ENCODE data around the gene STAG2.
A peak's percentile ranks its signal among the peaks of the same experiment; 100 is the strongest.

STAG2 gene

DNA sequence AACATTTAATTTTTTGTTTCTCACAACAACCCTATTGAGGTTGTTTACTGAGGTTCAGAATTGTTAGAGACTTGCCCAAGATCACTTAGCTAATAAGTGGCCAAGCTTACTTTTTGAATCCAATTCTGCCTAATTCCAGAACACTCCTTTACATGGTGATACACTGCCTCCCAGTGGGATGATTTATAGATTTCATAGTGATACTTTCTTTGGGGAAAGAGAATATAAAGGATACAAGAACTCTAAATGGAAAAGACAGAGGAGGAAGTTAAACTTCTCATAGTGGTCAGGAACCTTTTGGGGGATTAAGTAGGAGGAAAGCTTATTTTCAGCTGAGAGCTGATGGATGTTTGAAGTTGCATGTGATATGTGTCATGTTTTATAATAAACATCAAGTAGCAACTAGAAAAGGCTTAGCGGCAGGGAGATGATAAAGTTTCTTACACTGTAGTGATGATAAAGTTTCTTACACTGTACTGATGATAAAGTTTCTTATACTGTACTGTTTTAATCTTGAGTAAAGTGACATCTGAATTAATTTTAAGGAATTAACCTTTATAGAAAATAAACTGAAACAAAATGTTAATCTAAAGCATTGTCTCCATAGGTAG, 15.3 kb downstream of the STAG2 start:
- no peak for DNase-seq

DNA sequence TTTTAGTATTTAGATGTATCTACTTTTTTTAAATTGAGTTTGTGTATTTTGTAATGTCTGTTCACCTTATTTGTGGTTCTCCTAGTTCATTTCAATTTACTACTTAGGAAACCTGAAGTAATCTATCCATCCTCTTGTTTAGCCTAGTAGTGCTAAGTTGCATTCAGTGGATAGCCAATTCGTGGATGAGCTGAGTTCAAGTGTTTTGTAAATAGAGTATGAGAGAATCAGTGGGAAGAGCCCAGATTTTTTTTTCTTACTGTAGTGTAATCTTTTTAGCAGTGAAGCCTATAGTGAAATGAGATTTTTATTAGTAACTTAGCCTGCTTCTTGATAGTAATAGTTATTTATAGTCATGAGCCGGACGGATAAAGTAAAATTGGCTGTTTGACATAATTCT, 21.7 kb downstream of the STAG2 start:
- peak; percentile 72 for DNase-seq

DNA sequence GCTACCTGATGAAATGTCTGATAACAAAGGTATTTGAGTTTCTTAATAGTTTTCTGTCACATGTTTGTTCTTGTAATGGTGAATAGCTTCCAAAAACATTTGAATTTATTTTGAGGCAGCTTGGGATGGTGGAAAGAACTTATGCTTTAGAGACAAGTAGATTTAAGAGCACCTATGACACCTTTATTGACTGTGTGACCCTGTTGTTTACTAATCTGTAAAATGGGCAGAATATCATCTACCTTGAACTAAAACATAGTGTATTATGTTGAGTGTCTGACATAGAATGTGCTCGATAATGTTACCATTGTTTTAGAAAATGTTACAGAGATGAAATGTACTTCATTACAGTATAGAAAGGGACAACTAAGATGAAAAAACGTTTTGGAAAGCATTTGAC, 24.9 kb downstream of the STAG2 start:
- DNase-seq, result no peak

DNA sequence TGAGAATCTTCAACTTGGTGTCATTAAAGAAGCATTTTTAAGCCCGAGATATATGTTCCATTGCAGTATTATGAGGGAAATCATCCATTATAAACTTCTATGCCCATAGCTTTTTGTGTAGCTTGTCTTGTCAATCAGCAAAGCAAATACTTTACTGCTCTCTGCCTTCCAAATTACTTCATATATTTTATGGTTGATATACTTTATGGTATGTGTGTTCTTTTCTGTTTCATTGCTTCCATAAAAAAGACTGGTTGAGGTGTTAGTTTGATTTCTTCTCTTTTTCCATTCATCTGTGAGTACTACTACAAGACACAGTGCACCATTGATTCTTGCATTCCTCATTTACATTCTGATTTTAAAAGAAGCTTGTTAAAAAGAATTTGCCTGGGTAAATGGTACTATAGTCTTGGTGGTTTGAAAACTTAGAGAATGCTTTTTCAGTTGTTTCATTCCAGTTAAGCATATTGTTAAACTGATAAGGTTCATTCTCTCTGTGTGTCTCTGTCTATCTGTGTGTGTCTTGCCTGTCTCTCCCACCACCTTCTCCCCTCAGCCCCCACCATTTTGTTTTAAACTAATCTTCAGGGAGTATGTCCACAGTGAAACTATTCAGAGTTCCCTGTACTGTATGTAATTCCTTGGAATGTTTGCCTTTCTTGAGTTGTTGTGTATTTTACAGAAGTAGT, 27.1 kb downstream of the STAG2 start:
- DNase-seq, result no peak

DNA sequence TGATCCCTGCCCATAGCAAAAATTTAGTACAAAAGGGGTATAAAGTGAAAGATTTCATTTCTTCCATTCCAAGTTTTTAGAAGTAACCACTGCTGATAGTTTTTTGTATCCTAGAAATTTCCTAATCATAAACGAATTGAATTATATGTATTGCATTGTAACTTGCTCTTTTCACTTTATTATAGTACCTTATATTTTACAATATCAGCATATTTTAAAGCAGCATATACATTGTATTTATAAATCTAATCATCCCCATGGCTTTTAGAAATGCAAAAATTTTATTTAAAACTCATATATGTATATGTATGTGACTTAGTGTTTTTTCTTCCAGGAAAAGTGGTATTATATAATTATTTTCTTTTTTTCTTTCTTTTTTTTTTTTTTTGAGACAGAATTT, 27.7 kb downstream of the STAG2 start:
- DNase-seq, result no peak

DNA sequence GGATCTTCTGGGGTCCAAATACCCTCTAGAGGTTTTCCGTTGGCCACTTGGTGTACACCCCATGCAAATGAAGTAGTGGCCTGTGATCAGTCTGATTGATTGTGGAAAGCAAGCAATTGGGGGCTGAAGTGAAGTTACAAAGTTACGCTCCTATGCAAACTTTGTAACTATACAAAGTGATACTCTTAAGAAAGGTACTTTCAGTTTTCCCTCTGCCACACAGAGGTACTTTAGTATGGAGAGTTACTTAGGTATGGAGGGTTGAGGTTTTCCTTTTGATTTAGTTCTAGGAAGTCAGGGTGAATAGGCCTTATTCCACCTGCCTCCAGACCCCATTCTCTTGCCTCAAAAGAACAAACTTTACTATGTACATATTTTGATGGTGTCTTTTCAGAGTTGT, 28.7 kb downstream of the STAG2 start:
- DNase-seq, result no peak

DNA sequence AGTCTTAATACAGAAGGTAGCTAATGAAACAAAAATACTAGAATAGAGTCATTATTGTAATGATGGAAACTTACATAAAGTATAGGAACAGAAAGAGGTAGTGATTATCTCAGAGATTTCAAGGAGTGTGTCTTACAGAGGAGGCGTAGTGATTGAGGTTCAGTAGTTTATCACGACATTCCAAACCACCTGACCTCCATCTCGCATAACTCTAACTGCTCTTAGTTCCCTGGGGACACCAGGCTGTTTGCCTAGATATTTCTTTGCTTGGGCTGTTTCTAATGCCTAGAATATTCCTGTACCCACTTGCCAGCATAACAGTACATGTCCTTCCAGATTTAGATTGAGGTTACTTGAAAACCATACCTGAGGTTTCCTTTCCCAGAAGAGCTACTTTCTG, 29.1 kb downstream of the STAG2 start:
- no peak for DNase-seq

DNA sequence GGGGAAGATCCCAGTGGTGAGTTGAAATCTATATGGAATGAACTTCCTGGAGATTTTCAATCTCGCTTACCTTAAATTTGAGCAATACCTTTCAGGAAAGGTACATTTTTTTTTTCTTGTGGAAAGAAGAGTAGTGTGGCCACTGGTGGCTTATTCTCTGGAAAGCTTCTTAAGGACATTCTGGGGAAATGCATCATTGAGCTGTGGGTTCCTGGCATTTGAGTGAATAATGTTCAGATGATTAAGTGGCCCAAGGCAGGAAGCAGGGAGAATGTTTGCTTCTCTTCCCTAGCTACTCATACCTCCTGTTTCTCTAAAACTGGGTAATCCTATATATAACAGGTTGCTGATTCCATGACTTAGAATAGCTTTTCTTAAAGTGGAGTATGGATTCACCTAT, 31.8 kb downstream of the STAG2 start:
- DNase-seq, result no peak

DNA sequence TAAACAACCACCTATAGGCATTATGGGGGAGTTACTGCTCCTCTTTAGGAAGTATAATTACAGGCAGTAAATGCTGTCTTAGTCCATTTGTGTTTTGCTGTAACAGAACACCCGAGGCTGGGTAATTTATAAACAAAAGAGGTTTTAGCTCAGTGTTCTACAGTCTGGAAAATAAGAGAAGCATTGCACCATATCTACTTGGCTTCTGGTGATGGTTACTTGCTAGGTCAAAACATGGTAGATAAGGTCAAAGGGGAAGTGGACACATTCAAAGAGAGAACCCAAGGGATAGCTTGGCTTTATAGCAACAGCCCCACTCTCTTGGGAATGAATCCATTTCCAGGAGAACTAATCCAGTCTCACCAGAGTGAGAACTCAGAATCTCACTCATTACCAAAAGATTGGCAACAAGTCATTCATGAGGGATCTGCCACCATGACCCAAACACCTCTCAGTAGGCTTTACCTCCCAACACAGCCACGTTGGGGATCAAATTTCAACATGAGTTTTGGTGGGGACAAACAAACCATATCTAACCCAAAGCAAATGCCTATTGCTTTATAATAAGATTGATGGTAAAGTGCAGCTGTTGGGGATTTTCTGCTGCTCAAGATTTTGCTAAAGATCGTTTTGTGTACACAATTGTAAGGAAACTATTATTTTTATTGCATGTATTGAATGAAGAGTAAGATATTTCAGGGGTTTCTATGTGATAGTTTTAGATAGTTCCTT, 32.6 kb downstream of the STAG2 start:
- DNase-seq, result no peak

DNA sequence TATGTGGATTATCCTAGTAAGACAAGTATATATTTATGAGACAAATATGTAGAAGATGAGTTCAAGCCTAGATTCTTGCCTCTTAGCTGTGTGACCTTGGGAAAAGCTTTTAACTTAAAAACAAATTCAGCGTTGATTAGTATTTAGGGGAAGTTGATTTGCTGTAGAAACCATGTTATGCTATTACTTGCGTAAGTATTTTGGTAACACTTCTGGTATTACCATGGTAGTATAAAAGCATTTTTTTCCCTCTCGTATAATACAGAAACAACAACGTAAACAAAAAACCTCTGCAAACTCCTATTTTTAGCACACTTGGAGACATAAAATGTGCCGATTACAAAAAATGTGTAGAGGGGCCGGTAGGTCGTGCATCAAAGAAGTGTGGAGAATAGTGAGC, 33.2 kb downstream of the STAG2 start:
- DNase-seq, result no peak

DNA sequence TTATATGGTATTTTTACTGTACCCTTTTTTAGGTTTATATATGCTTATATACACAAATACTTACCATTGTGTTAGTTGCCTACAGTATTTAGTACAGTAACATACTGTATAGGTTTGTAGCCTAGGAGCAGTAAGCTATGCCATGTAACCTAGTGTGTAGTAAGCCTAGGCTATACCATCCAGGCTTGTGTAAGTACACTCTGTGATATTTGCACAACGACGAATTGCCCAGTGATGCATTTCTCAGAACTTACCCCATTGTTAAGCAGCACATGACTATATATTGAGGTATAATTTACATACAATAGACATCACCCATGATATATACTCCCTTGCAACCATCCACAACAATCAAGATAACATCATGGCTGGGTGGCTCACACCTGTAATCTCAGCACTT, 40.1 kb downstream of the STAG2 start:
- DNase-seq, result no peak

DNA sequence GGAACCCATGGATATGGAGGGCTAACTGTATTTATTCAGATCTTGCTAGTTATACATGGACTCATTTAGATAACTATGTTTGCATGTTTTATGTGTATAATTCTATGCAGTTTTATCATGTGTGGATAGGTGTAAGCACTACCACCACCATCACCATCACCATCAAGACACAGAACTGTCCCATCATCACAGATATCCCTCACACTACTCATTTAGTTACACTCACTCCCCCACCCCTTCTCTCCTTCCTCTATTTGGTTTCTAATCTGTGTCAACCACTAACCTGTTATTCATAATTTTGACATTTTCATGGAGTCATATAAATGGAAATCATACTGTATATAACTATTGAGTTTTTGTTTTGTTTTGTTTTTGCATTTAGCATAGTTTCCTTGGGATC, 43.7 kb downstream of the STAG2 start:
- DNase-seq, result no peak

DNA sequence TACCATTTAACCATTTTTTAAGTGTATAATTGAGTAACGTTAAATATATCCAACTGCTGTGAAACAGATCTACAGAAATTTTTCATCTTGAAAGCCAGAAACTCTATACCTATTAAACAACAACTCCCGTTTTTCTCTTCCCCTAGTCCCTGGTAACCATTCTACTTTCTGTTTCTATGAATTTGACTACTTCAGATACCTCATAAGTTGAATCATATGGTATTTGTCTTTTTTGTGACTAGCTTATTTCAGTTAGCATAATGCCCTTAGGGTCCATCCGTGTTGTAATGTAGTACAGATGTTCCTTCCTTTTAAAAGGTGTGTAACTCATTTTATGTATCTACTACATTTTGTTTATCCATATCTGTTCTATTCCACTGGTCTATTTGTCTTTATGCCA, 48.7 kb downstream of the STAG2 start:
- no peak for DNase-seq

DNA sequence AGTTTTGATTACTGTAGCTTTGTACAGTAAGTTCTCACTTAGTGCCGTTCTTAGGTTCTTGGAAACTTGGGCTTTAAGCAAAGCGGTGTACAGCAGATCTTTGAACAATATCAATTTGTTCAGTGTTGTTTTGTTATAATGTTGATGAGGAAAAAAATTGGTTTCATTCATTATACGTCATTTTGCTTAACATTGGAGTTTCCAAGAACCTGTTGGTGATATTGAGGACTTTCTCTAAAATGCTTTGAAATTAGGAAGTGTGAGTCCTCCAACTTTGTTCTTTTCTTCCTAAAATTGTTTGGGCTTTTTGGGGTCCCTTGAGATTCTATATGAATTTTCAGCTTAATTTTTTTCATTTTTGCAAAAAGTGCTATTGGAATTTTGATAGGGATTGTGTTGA, 49.1 kb downstream of the STAG2 start:
- DNase-seq, result no peak

DNA sequence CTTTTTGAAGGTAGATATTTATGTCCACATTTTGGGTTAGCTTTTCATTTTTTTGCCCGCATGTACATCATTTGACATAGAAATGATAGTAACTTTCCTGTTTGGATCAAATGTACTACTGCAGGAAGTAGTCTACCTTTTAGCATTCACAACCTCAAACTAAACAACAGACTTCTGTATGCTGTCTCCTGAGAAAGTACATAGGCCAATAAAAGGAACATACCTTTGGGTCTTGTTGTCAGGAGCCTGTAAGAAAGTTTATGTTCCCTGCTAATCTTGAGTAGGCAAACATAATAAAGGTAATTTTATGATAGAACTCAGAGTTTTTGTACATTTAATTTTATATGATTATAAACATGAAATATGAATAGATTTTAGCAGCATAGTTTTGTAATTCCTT, 54.2 kb downstream of the STAG2 start:
- no peak for DNase-seq

DNA sequence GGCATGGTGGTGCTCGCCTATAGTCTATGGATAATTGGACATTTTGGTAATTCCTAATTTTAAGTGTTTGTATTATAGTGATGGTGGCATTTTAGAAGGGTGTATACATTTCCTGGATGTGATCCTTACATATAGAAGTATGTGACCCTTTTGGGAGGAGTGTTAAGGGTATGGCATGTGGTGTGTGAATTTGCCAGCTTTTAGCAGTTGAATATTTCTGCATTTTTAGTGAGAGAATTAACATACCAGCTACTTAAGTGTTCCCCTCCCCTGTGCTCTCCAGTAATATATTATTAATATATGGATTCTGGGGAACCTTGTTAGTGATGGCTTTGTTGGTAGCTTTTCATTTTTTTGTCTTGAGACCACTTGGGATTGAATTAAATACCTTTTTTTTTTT, 55.3 kb downstream of the STAG2 start:
- no peak for DNase-seq

DNA sequence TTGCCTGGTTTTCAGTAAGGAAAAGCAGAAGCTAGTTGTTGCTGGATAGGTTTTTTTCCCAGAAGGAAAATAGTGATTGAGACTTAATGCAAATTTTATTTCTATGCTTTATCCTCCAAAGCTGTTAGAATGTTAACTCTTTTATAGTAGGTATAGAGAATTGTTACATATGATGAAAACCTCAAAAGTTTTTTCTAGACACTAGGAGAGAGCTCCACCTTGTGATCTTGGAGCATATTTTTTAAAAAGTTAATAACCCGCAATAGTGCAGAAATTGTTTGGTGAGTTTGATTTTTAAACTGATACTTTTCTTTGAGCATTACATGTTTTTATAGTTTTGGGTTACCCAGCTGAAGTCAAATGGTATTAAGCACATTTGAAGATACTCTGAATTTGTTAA, 56.5 kb downstream of the STAG2 start:
- no peak for DNase-seq

DNA sequence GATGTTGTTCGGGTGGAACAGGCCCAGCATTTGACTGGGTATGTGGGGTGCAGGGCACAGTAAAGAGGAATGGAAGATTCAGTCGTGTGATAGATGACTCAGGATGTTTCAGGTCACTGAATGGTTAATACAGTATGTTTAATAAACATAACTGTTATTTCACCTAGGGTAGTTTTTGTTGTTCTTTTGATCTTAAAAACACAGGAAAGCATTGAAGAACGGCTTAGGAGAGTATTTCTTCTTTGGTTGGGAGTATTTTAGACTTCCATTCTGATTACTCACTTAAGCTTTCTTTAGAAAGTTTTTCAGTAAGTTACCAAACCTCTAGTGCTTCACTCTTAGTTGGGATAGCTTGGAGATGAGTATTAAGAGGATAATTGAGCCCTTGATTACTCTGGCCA, 62.3 kb downstream of the STAG2 start:
- no peak for DNase-seq

DNA sequence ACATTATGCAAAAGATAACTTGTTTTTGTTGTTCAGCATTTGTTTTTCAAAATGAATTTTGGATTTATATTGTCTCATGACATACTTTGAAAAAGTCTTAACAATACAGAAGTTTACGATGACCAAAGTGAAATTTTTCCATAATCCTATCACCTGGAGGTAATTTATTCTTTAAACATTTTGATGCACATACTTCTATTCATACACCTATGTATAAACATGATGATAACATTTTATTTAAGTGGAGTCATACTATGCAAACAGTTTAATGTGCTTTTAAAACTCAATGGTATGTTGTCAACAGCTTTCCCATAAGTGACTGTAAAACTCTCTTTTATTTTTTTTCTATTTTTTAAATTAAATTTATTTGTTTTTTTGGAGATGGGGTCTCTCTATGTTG, 65.0 kb downstream of the STAG2 start:
- DNase-seq, result no peak

DNA sequence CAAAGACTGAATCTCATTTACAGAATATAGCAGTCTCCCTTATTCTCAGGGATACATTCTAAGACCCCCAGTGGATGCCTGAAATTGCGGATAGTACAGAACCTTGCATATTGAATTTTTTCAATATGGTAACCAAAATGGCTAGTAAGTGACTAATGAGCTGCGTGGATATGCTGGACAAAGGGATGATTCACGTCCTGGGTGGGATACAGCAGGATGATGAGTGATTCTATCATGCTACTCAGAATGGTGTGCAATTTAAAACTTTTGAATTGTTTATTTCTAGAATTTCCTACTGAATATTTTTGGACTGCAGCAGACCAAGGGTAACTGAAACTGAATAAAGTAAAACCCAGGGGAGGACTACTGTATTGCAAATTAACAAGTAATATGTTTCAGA, 66.7 kb downstream of the STAG2 start:
- no peak for DNase-seq

DNA sequence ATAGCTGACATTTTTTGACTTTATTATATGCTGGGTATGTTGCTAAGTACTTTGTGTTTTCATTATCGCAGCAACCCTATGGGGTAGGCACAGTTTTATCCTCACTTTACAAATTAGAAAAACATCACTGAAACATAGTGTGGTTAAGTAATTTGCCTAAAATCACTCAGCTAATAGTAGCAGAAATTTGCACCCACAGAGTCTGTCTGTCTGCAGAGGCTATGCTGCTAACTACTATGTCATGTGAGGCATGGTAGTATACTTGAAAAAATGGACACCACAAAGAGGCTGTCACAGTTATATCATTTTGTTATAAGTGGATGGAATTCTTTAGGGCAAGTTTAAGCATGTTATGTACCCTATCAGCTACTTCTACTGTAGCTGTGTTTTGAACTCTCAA, 69.0 kb downstream of the STAG2 start:
- DNase-seq, result no peak

DNA sequence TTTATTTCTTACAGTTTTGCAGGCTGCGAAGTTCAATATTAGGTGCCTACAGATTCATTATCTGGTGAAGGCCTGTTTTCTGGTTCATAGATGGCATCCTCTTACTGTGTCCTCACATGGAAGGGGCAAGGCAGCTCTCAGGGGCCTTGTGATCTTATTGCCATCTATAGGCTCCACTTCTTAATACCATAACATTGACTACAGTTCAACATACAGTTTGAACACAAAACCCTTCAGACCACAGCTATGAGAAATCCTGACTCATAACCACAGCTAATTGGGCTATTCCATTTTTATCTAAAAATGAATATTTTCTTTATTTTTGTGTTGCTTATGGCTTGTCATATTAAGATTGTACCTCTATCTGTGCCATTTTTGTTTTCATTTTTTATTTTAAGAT, 72.3 kb downstream of the STAG2 start:
- no peak for DNase-seq

DNA sequence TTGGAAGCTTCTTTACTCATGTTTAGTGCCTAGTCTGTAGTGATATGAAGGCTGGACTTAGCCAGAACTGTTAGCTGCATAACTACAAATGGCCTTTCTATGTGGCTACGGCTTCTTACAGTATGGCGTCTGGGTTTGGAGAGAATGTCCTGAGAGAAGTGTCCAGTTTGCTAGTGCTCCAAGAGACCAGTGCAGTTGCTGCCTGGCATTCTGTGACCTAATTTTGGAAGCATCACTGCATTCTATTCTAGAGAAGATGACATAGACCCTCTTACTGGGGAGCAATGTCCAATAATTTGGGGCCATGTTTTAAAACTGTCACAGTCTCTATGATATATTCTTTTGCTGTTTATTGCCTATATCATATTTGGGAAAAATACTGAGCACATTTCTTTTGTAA, 74.2 kb downstream of the STAG2 start:
- no peak for DNase-seq

DNA sequence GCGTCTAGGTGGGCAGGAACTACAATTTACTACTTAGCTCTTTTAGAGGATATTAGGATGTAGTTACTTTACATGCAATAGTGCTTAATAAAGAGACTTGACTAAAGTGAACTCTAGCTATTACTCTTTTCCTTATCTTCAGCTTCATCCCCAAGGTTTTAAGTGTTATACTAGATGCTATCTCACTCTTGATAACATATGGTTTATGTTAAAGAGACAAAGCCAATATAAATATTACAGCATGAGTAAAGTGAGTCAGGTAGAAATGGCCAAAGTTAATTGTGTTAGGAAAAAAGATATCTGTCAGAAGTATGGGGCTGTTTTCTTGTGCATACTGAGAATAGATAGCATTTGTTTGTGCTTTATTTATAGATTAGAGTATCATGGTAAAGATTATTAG, 80.5 kb downstream of the STAG2 start:
- DNase-seq, result no peak

DNA sequence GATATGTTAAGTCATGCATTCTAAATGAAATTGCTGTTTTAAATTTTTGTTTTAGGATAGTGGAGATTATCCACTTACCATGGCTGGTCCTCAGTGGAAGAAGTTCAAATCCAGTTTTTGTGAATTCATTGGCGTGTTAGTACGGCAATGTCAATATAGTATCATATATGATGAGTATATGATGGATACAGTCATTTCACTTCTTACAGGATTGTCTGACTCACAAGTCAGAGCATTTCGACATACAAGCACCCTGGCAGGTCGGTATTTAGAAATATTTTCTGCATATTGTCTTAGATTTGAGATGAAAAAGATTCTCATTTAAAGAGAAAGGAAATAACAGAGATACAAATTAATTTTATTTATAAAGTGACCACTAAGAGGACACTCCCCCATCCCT, 83.6 kb downstream of the STAG2 start:
- DNase-seq, result no peak
